Esophagus (tissue), 2 donors: ENCODE data around the gene GINS2. TPM values are rescaled to one million over a fixed set of nuclear protein-coding genes. Genes with fewer than 3 reads are reported as not detected.

Experiments used
- H3K27ac ChIP-seq, 2 donors: one replicate each; pipeline ENCODE4 v1.5.1; 2013; ENCODE audit warnings: low read depth in 2 of 2, mild to moderate bottlenecking in 2 of 2, inconsistent platforms in 1 of 2, low read length in 1 of 2, moderate library complexity in 1 of 2
- H3K27me3 ChIP-seq, 2 donors: one replicate each; pipeline ENCODE4 v1.6.1; 2013; ENCODE audit warnings: low read length in 2 of 2, control low read depth in 1 of 2, mild to moderate bottlenecking in 1 of 2; ENCODE audit not compliant: insufficient read depth in 2 of 2, control insufficient read depth in 1 of 2
- H3K36me3 ChIP-seq, 2 donors: one replicate each; pipeline ENCODE4 v1.6.1; 2013; ENCODE audit warnings: low read length in 1 of 2; ENCODE audit not compliant: control insufficient read depth in 2 of 2, insufficient read depth in 2 of 2
- H3K4me1 ChIP-seq, 2 donors: one replicate each; pipeline ENCODE4 v1.6.1; 2013; ENCODE audit warnings: low read length in 1 of 2; ENCODE audit not compliant: control insufficient read depth in 2 of 2, insufficient read depth in 2 of 2
- H3K4me3 ChIP-seq, 2 donors: one replicate each; pipeline ENCODE4 v1.5.1; 2013; ENCODE audit warnings: low read length in 2 of 2, mild to moderate bottlenecking in 2 of 2, low read depth in 1 of 2, moderate library complexity in 1 of 2
- H3K9me3 ChIP-seq, 2 donors: one replicate each; pipeline ENCODE4 v1.6.1; 2013; ENCODE audit warnings: mild to moderate bottlenecking in 2 of 2, low read depth in 1 of 2, low read length in 1 of 2, moderate library complexity in 1 of 2; ENCODE audit not compliant: control insufficient read depth in 2 of 2, insufficient read depth in 1 of 2
- WGBS, 2 donors: extraction: QIAGEN DNeasy Blood & Tissue Kit; methylation state at CpG; one replicate each; pipeline ENCODE4 v1.1.7; 2013; 5-methylcytosine and 5-hydroxymethylcytosine counted together
- polyA plus RNA-seq, 2 donors: library from polyadenylated mRNA; stranded (reverse); fragments of 200-250 nt; gene quantifications; one replicate each; pipeline ENCODE4 v1.2.3, GENCODE V29; 2013
- donor health status: healthy with polysubstance abuse.
- donor health status: Bipolar disorder and iron deficiency.

GINS2 gene
- polyA plus RNA-seq, 2 donors = 3.2 to 6.6 TPM

GRCh38 chr16:85631802-85632393 lies 56.9 kb downstream of the GINS2 start:
- H3K9me3 ChIP-seq = peaks cover 0 to 6% of the 10 kb centered on the region in 2 donors
- no peaks in the 10 kb centered on the region for H3K27me3 ChIP-seq
- H3K36me3 ChIP-seq = peaks cover 0 to 17% of the 10 kb centered on the region in 2 donors
- peaks cover 11 to 24% of the 10 kb centered on the region in 2 donors for H3K4me1 ChIP-seq
- H3K27ac ChIP-seq = no peak overlapping the region
- no peak overlapping the region for H3K4me3 ChIP-seq
- WGBS, 2 donors = 75 to 76% methylated on average over 26 to 27 of the region's 27 CpGs

GRCh38 chr16:85631230-85631629 lies 57.5 kb downstream of the GINS2 start:
- Histone ChIP-seq H3K36me3 (peaks cover 0 to 17% of the 10 kb centered on the region in 2 donors), H3K4me3 (no peak overlapping the region)

GRCh38 chr16:85629853-85630252 lies 58.9 kb downstream of the GINS2 start:
- H3K4me1 ChIP-seq = peaks cover 5 to 13% of the 10 kb centered on the region in 2 donors
- no peak overlapping the region for H3K4me3 ChIP-seq
- 94 to 96% methylated on average over 5 of the region's 5 CpGs for WGBS, 2 donors
- no peak overlapping the region for H3K27ac ChIP-seq
- H3K27me3 ChIP-seq = no peaks in the 10 kb centered on the region
- peaks cover 0 to 17% of the 10 kb centered on the region in 2 donors for H3K36me3 ChIP-seq
- H3K9me3 ChIP-seq = peaks cover 0 to 6% of the 10 kb centered on the region in 2 donors

More at GRCh38 chr16:85631230-85631629, 57.5 kb downstream of the GINS2 start:
- Histone ChIP-seq H3K9me3 (peaks cover 0 to 6% of the 10 kb centered on the region in 2 donors), H3K27me3 (no peaks in the 10 kb centered on the region), H3K27ac (no peak overlapping the region), H3K4me1 (peaks cover 11 to 24% of the 10 kb centered on the region in 2 donors)
- WGBS, 2 donors = 90 to 94% methylated on average over 11 of the region's 11 CpGs

- Histone ChIP-seq H3K27ac (no peak overlapping the region), H3K4me1 (peaks cover 5 to 9% of the 10 kb centered on the region in 2 donors), H3K27me3 (no peaks in the 10 kb centered on the region), H3K36me3 (peaks cover 0 to 15% of the 10 kb centered on the region in 2 donors), H3K4me3 (no peak overlapping the region), H3K9me3 (peaks cover 0 to 6% of the 10 kb centered on the region in 2 donors)
- WGBS, 2 donors = 97 to 98% methylated on average over 9 to 10 of the region's 10 CpGs
Measured at GRCh38 chr16:85629326-85629725, 59.4 kb downstream of the GINS2 start.

- Histone ChIP-seq H3K27me3 (no peaks in the 10 kb centered on the region), H3K9me3 (peaks cover 0 to 6% of the 10 kb centered on the region in 2 donors), H3K36me3 (peaks cover 0 to 12% of the 10 kb centered on the region in 2 donors), H3K4me1 (peaks cover 5 to 7% of the 10 kb centered on the region in 2 donors), H3K27ac (no peak overlapping the region), H3K4me3 (no peak overlapping the region)
- WGBS, 2 donors = 94% methylated on average over 14 of the region's 14 CpGs
Measured at GRCh38 chr16:85628645-85629044, 60.1 kb downstream of the GINS2 start.

GRCh38 chr16:85628265-85628556 lies 60.5 kb downstream of the GINS2 start:
- H3K36me3 ChIP-seq = peaks cover 0 to 12% of the 10 kb centered on the region in 2 donors
- no peaks in the 10 kb centered on the region for H3K27me3 ChIP-seq
- 80% methylated on average over 5 of the region's 5 CpGs for WGBS, 2 donors
- H3K27ac ChIP-seq = no peak overlapping the region
- no peak overlapping the region for H3K4me3 ChIP-seq
- peaks cover 5 to 7% of the 10 kb centered on the region in 2 donors for H3K4me1 ChIP-seq
- H3K9me3 ChIP-seq = peaks cover 0 to 6% of the 10 kb centered on the region in 2 donors

GRCh38 chr16:85627526-85628264 lies 61.1 kb downstream of the GINS2 start:
- Histone ChIP-seq H3K36me3 (peaks cover 0 to 12% of the 10 kb centered on the region in 2 donors), H3K9me3 (peaks cover 0 to 6% of the 10 kb centered on the region in 2 donors), H3K4me3 (no peak overlapping the region), H3K4me1 (peaks cover 6 to 7% of the 10 kb centered on the region in 2 donors), H3K27ac (no peak overlapping the region), H3K27me3 (no peaks in the 10 kb centered on the region)
- 70 to 82% methylated on average over 30 of the region's 30 CpGs for WGBS, 2 donors

GRCh38 chr16:85627089-85627488 lies 61.7 kb downstream of the GINS2 start:
- 49 to 66% methylated on average over 8 of the region's 8 CpGs for WGBS, 2 donors
- no peak overlapping the region for H3K4me3 ChIP-seq
- H3K27ac ChIP-seq = no peak overlapping the region
- peaks cover 0 to 12% of the 10 kb centered on the region in 2 donors for H3K36me3 ChIP-seq
- H3K27me3 ChIP-seq = no peaks in the 10 kb centered on the region
- peaks cover 0 to 6% of the 10 kb centered on the region in 2 donors for H3K9me3 ChIP-seq
- H3K4me1 ChIP-seq = peaks cover 8 to 12% of the 10 kb centered on the region in 2 donors
